Ovary (tissue), 3 donors: ENCODE results near the gene PSMB9.

Source experiments
- CTCF ChIP-seq, 3 donors: fragments of 450-650 bp in 2 of 3; fragments of 200-600 bp in 1 of 3; IDR thresholded peaks; one replicate each; pipeline versions ENCODE4 v1.5.1 to v1.8.0; 2016 to 2022; ENCODE audit warnings: antibody characterized with exemption in 3 of 3, mild to moderate bottlenecking in 1 of 3
- EP300 ChIP-seq: sonication (generic); formaldehyde crosslinking; IDR thresholded peaks from one replicate; pipeline ENCODE4 v1.6.1; 2017; ENCODE audit warnings: antibody characterized with exemption
- POLR2A ChIP-seq: fragments of 450-650 bp; IDR thresholded peaks from one replicate; pipeline ENCODE4 v1.6.1; 2017; ENCODE audit warnings: antibody characterized with exemption, mild to moderate bottlenecking, moderate library complexity
- donor health status: DM: no; HTN: no; CAD: no.

DNA sequence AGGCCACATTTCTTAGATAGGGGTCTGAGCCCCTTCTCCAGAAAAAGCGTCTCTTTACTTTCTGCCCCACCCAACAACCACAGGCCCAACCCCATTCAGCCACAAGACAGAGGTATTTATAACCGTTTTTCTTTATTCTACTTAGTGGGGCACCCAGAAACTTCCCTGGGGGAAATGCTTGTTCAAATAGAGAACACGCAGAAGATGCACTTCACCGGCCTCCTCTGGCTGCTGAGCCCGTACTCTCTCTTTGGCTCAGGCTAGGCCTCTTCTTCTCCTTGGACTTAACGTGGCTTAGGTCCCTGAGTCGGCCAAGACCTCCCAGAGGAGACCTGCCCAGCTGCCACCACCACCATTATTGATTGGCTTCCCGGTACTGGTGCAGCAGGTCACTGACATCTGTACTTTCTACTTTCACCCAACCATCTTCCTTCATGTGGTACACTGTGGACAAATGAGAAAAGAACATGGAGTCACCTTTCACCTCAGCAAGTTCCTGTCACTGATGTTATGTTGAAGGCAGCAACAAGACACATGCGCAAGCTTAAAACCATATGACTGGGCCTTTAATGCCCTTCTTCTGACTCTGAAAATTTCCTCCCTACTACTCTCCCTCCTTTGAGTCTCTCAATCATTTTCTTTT lies 13.3 kb upstream of the PSMB9 start:
- no peak for TF ChIP-seq EP300
- TF ChIP-seq CTCF (IDR thresholded peaks at IDR 0.05): no peak
- no peak for TF ChIP-seq POLR2A
